ENCODE measurements around the gene ZNF217.
"Not testable (repeated sequence)": the region's sequence is repeated elsewhere in the genome, so short reads cannot be mapped to it uniquely, and the experiment has no call there.

ZNF217 gene

GRCh38 chr20:53597521-53598120 lies 4.0 kb upstream of the ZNF217 start:
- no peak for DNase-seq (ENCODE audit: low read depth)

- DNase-seq (ENCODE audit: low read depth) = no peak
These were observed 3.4 kb upstream of the ZNF217 start for GRCh38 chr20:53597030-53597482.

GRCh38 chr20:53596189-53597001 lies 2.8 kb upstream of the ZNF217 start:
- DNase-seq (ENCODE audit: low read depth) = not testable (repeated sequence)

GRCh38 chr20:53595742-53596141 lies 2.1 kb upstream of the ZNF217 start:
- DNase-seq (ENCODE audit: low read depth) = not testable (repeated sequence)

- no peak for DNase-seq (ENCODE audit: low read depth)
These were observed 1.4 kb upstream of the ZNF217 start for GRCh38 chr20:53595018-53595378.

- peak; percentile 97 for DNase-seq (ENCODE audit: low read depth)
These were observed 704 bp upstream of the ZNF217 start for GRCh38 chr20:53594068-53595017.

- no peak for DNase-seq (ENCODE audit: low read depth)
These were observed 610 bp downstream of the ZNF217 start for GRCh38 chr20:53592992-53593465.

- DNase-seq (ENCODE audit: low read depth) = peak; percentile 22
These were observed 1.1 kb downstream of the ZNF217 start for GRCh38 chr20:53592454-53592991.

GRCh38 chr20:53591941-53592441 lies 1.6 kb downstream of the ZNF217 start:
- not testable (repeated sequence) for DNase-seq (ENCODE audit: low read depth)

GRCh38 chr20:53591206-53591741 lies 2.4 kb downstream of the ZNF217 start:
- not testable (repeated sequence) for DNase-seq (ENCODE audit: low read depth)

- not testable (repeated sequence) for DNase-seq (ENCODE audit: low read depth)
These were observed 3.0 kb downstream of the ZNF217 start for GRCh38 chr20:53590608-53591007.

- not testable (repeated sequence) for DNase-seq (ENCODE audit: low read depth)
These were observed 3.5 kb downstream of the ZNF217 start for GRCh38 chr20:53590122-53590521.

- DNase-seq (ENCODE audit: low read depth) = not testable (repeated sequence)
These were observed 4.1 kb downstream of the ZNF217 start for GRCh38 chr20:53589321-53590065.

GRCh38 chr20:53587157-53587703 lies 6.4 kb downstream of the ZNF217 start:
- not testable (repeated sequence) for DNase-seq (ENCODE audit: low read depth)

- DNase-seq (ENCODE audit: low read depth) = no peak
These were observed 7.0 kb downstream of the ZNF217 start for GRCh38 chr20:53586640-53587039.

GRCh38 chr20:53585910-53586309 lies 7.7 kb downstream of the ZNF217 start:
- DNase-seq (ENCODE audit: low read depth) = not testable (repeated sequence)

- DNase-seq (ENCODE audit: low read depth) = not testable (repeated sequence)
These were observed 8.6 kb downstream of the ZNF217 start for GRCh38 chr20:53585004-53585569.

- DNase-seq (ENCODE audit: low read depth) = not testable (repeated sequence)
These were observed 9.1 kb downstream of the ZNF217 start for GRCh38 chr20:53584550-53584913.

GRCh38 chr20:53583660-53584549 lies 9.7 kb downstream of the ZNF217 start:
- DNase-seq (ENCODE audit: low read depth) = not testable (repeated sequence)

All from T follicular helper cell (primary cell).